WTC11 (cell line): ENCODE data around the gene SUZ12. TPM values are rescaled to one million over a fixed set of nuclear protein-coding genes. Genes with fewer than 3 reads are reported as not detected.

Source experiments
- ATAC-seq: fragments of 200-7000 bp; cut with Tn5 transposase; 2 replicates; pipeline ENCODE4 v1.10.0; 2021; ENCODE audit warnings: mild to moderate bottlenecking, moderate library complexity
- CTCF ChIA-PET: fragments of 300-600 bp; sonication (Branson Sonifier 250); formaldehyde crosslinking; loops from one replicate; lab custom pipeline; 2021; ENCODE audit warnings: antibody characterized with exemption; lab: Charles Lee
- POLR2A ChIA-PET: fragments of 350-600 bp; sonication (Branson Sonifier 250); formaldehyde crosslinking; loops from one replicate; lab custom pipeline; 2021; ENCODE audit warnings: antibody characterized with exemption; lab: Charles Lee
- DNase-seq: peaks from one replicate; pipeline ENCODE4 v3.0.0; 2021; ENCODE audit warnings: low spot score
- H3K27ac Mint-ChIP-seq: 2 replicates; pipeline ENCODE4 v1.8.0; 2021; ENCODE audit warnings: mixed read lengths
- H3K27me3 Mint-ChIP-seq: 2 replicates; pipeline ENCODE4 v1.8.0; 2021; ENCODE audit warnings: low read depth, mild to moderate bottlenecking, moderate library complexity, mixed read lengths
- H3K36me3 Mint-ChIP-seq: 2 replicates; pipeline ENCODE4 v1.8.0; 2021; ENCODE audit warnings: mixed read lengths
- H3K4me1 Mint-ChIP-seq: 2 replicates; pipeline ENCODE4 v1.8.0; 2022; ENCODE audit warnings: mixed read lengths
- H3K4me3 Mint-ChIP-seq: 2 replicates; pipeline ENCODE4 v1.8.0; 2021; ENCODE audit warnings: mild to moderate bottlenecking, moderate library complexity, mixed read lengths
- H3K9me3 Mint-ChIP-seq: 2 replicates; pipeline ENCODE4 v1.8.0; 2021; ENCODE audit warnings: mixed read lengths
- ATF1 ChIP-seq: sonication (generic); formaldehyde crosslinking; IDR thresholded peaks from 2 replicates; pipeline ENCODE4 v1.8.1; 2023; ENCODE audit warnings: mild to moderate bottlenecking, moderate library complexity, missing genetic modification reagents
- CBFB ChIP-seq: sonication (generic); formaldehyde crosslinking; IDR thresholded peaks from 2 replicates; pipeline ENCODE4 v1.8.1; 2022; ENCODE audit warnings: mild to moderate bottlenecking, low read depth, missing genetic modification reagents
- ELF4 ChIP-seq: sonication (generic); formaldehyde crosslinking; IDR thresholded peaks from 2 replicates; pipeline ENCODE4 v1.8.1; 2022; ENCODE audit warnings: low read depth, mild to moderate bottlenecking, moderate library complexity, missing genetic modification reagents
- EMX1 ChIP-seq: fragments of 250-450 bp; sonication (Bioruptor Pico); IDR thresholded peaks from 2 replicates; pipeline ENCODE4 v1.8.0; 2021; ENCODE audit warnings: mild to moderate bottlenecking
- ETV6 ChIP-seq: sonication (generic); formaldehyde crosslinking; IDR thresholded peaks from 2 replicates; pipeline ENCODE4 v1.8.1; 2022; ENCODE audit warnings: mild to moderate bottlenecking, missing genetic modification reagents
- JAZF1 ChIP-seq: fragments of 250-450 bp; sonication (Bioruptor Pico); IDR thresholded peaks from 2 replicates; pipeline ENCODE4 v1.9.0; 2021; ENCODE audit warnings: moderate library complexity, mild to moderate bottlenecking, inconsistent platforms
- JUN ChIP-seq: sonication (generic); formaldehyde crosslinking; IDR thresholded peaks from 2 replicates; pipeline ENCODE4 v1.8.0; 2023; ENCODE audit warnings: mild to moderate bottlenecking, missing genetic modification reagents
- KAT7 ChIP-seq: sonication (generic); formaldehyde crosslinking; IDR thresholded peaks from 2 replicates; pipeline ENCODE4 v1.8.1; 2023; ENCODE audit warnings: missing genetic modification reagents, mild to moderate bottlenecking, borderline replicate concordance
- MXD4 ChIP-seq: fragments of 250-450 bp; sonication (Bioruptor Pico); IDR thresholded peaks from 2 replicates; pipeline ENCODE4 v1.8.0; 2021; ENCODE audit warnings: mild to moderate bottlenecking, moderate library complexity, borderline replicate concordance
- PRRX2 ChIP-seq: fragments of 250-450 bp; sonication (Bioruptor Pico); IDR thresholded peaks from 2 replicates; pipeline ENCODE4 v1.8.0; 2021; ENCODE audit warnings: mild to moderate bottlenecking
- SOX15 ChIP-seq: fragments of 250-450 bp; sonication (Bioruptor Pico); IDR thresholded peaks from 2 replicates; pipeline ENCODE4 v1.9.0; 2021; ENCODE audit warnings: mild to moderate bottlenecking
- ZBTB21 ChIP-seq: sonication (generic); formaldehyde crosslinking; IDR thresholded peaks from 2 replicates; pipeline ENCODE4 v1.8.1; 2023; ENCODE audit warnings: mild to moderate bottlenecking, missing genetic modification reagents, borderline replicate concordance
- ZNF138 ChIP-seq: sonication (generic); formaldehyde crosslinking; conservative IDR thresholded peaks from 2 replicates; pipeline ENCODE4 v1.8.1; 2022; ENCODE audit warnings: mild to moderate bottlenecking, moderate library complexity, missing genetic modification reagents
- total RNA-seq: library from RNA; stranded (reverse); gene quantifications from 3 replicates; pipeline ENCODE4 v1.2.3, GENCODE V29; 2021
- TF ChIP-seq, protein P1 (sequence below): sonication (generic); formaldehyde crosslinking; IDR thresholded peaks from 2 replicates; pipeline ENCODE4 v1.8.1; 2023; ENCODE audit warnings: mild to moderate bottlenecking, missing genetic modification reagents, moderate library complexity
- TF ChIP-seq, protein P2 (sequence below): sonication (generic); formaldehyde crosslinking; conservative IDR thresholded peaks from 2 replicates; pipeline ENCODE4 v1.8.1; 2022; ENCODE audit warnings: mild to moderate bottlenecking, missing genetic modification reagents
- TF ChIP-seq, protein P3 (sequence below): sonication (generic); formaldehyde crosslinking; IDR thresholded peaks from 2 replicates; pipeline ENCODE4 v1.8.0; 2022; ENCODE audit warnings: mild to moderate bottlenecking, missing genetic modification reagents
- TF ChIP-seq, protein P4 (sequence below): sonication (generic); formaldehyde crosslinking; IDR thresholded peaks from 2 replicates; pipeline ENCODE4 v1.8.1; 2023; ENCODE audit warnings: mild to moderate bottlenecking, missing genetic modification reagents, borderline replicate concordance

Gene SUZ12
- total RNA-seq, 1 experiment from 2014 or later = 28.4 TPM

DNA sequence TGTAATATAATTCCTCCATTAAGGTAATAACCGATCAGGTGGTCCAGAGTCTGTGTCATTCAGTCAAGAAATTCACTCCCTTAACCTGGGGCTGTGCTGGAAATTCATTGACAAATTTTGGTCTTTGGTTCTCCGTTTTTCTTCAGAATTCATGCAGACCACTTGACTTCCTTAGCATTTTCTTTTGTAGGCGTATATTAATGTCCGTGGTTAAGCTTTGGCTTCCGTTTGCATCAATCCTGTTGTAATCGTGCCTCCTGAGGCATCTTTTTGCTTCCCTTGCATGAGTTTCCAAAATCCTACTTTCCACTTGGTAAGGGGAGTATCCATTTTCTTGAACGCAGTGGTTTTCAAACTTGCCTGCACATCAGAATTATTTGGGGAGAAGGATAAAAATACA, 79.4 kb downstream of the SUZ12 start:
- H3K27ac Mint-ChIP-seq = no peak overlapping the region; the same call in 1 of the 2 replicates
- peaks cover 11% of the 10 kb centered on the region for H3K4me1 Mint-ChIP-seq
- CTCF ChIA-PET = interaction anchor here (1.7 kb wide), 1 partner anchor 9 kb away, joined by 13 read pairs; the partner anchor contains the start of gene LRRC37B
- ATAC-seq = no peak
- peaks cover 13% of the 10 kb centered on the region for H3K36me3 Mint-ChIP-seq
- POLR2A ChIA-PET = no interaction called here
- H3K27me3 Mint-ChIP-seq = no peaks in the 10 kb centered on the region
- TF ChIP-seq SOX15 (CRISPR knock-in tag) (no peak), ETV6 (CRISPR knock-in tag) (no peak), ZNF138 (no peak)
- TF ChIP-seq, all 79 proteins: peak for 0
- no peak for DNase-seq
- Mint-ChIP-seq H3K9me3 (no peaks in the 10 kb centered on the region), H3K4me3 (no peak overlapping the region)

DNA sequence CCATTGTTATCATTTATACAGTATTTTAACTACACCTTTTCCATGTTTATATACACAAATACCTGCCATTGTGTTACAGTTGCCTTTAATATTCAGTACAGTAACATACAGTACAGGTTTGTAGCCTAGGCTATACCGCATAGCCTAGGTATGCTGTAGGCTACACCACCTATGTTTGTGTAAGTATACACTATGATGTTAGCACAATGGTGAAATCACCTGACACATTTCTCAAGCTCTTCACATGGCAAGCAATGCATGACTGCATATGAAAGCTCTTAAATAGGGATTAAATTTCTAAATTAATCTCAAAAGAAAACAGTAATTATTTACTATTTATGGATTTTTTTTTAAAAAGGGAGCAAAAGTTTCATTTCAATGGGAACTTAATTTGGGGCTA, 82.4 kb downstream of the SUZ12 start:
- Mint-ChIP-seq H3K4me1 (peaks cover 7% of the 10 kb centered on the region), H3K9me3 (no peaks in the 10 kb centered on the region), H3K36me3 (peaks cover 27% of the 10 kb centered on the region), H3K4me3 (no peak overlapping the region), H3K27ac (no peak overlapping the region), H3K27me3 (no peaks in the 10 kb centered on the region)
- ChIA-PET POLR2A (no interaction called here), CTCF (interaction anchor here (1.2 to 1.8 kb wide), 2 partner anchors 12 to 119 kb away, joined by 4 to 11 read pairs; partner anchors contain the start of gene LRRC37B)
- no peak for ATAC-seq
- DNase-seq = no peak
- no peak for TF ChIP-seq JAZF1 (CRISPR knock-in tag)
- no peak for TF ChIP-seq PRRX2
- TF ChIP-seq EMX1 (CRISPR knock-in tag) = no peak
- no peak for TF ChIP-seq ELF4 (CRISPR knock-in tag)
- TF ChIP-seq ZBTB21 (CRISPR knock-in tag) = no peak
- TF ChIP-seq CBFB (CRISPR knock-in tag) = no peak
- TF ChIP-seq KAT7 (CRISPR knock-in tag) = no peak
- TF ChIP-seq ATF1 (CRISPR knock-in tag) = no peak
- TF ChIP-seq, protein P1, sequence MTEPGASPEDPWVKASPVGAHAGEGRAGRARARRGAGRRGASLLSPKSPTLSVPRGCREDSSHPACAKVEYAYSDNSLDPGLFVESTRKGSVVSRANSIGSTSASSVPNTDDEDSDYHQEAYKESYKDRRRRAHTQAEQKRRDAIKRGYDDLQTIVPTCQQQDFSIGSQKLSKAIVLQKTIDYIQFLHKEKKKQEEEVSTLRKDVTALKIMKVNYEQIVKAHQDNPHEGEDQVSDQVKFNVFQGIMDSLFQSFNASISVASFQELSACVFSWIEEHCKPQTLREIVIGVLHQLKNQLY (CRISPR knock-in tag) = no peak

DNA sequence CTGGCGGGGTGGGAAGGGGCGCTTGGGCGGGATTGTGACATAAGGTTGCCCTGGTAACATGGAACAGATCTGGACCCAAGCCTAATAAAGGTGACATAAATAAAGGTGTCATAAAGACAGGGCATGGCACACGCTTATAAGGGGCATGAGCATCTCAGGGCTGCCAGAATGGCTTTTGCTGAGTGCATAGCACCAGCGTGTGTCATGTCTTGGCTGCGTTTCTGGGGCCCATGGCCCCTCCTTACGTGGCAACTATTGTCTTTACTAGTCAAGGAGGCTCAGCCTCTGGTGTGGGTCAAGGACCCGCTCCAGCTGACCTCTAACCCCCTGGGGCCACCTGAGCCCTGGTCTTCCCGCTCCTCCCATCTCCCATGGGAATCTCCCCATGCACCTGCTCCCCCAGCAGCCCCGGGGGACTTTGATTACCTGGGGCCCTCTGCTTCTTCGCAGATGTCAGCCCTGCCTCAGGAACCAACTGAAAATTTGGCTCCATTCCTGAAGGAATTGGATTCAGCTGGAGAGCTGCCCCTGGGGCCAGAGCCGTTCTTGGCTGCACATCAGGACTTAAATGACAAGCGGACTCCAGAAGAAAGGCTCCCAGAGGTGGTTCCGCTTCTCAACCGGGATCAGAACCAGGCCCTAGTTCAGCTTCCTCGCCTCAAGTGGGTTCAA, 84.3 kb downstream of the SUZ12 start:
- TF ChIP-seq, protein P2, sequence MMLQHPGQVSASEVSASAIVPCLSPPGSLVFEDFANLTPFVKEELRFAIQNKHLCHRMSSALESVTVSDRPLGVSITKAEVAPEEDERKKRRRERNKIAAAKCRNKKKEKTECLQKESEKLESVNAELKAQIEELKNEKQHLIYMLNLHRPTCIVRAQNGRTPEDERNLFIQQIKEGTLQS (CRISPR knock-in tag) = no peak
- TF ChIP-seq SOX15 (CRISPR knock-in tag) (no peak), KAT7 (CRISPR knock-in tag) (no peak), JUN (CRISPR knock-in tag) (no peak), MXD4 (no peak)
- TF ChIP-seq, protein P3, sequence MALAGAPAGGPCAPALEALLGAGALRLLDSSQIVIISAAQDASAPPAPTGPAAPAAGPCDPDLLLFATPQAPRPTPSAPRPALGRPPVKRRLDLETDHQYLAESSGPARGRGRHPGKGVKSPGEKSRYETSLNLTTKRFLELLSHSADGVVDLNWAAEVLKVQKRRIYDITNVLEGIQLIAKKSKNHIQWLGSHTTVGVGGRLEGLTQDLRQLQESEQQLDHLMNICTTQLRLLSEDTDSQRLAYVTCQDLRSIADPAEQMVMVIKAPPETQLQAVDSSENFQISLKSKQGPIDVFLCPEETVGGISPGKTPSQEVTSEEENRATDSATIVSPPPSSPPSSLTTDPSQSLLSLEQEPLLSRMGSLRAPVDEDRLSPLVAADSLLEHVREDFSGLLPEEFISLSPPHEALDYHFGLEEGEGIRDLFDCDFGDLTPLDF (CRISPR knock-in tag) = no peak
- TF ChIP-seq, protein P4, sequence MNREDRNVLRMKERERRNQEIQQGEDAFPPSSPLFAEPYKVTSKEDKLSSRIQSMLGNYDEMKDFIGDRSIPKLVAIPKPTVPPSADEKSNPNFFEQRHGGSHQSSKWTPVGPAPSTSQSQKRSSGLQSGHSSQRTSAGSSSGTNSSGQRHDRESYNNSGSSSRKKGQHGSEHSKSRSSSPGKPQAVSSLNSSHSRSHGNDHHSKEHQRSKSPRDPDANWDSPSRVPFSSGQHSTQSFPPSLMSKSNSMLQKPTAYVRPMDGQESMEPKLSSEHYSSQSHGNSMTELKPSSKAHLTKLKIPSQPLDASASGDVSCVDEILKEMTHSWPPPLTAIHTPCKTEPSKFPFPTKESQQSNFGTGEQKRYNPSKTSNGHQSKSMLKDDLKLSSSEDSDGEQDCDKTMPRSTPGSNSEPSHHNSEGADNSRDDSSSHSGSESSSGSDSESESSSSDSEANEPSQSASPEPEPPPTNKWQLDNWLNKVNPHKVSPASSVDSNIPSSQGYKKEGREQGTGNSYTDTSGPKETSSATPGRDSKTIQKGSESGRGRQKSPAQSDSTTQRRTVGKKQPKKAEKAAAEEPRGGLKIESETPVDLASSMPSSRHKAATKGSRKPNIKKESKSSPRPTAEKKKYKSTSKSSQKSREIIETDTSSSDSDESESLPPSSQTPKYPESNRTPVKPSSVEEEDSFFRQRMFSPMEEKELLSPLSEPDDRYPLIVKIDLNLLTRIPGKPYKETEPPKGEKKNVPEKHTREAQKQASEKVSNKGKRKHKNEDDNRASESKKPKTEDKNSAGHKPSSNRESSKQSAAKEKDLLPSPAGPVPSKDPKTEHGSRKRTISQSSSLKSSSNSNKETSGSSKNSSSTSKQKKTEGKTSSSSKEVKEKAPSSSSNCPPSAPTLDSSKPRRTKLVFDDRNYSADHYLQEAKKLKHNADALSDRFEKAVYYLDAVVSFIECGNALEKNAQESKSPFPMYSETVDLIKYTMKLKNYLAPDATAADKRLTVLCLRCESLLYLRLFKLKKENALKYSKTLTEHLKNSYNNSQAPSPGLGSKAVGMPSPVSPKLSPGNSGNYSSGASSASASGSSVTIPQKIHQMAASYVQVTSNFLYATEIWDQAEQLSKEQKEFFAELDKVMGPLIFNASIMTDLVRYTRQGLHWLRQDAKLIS (CRISPR knock-in tag) = no peak
- Mint-ChIP-seq H3K27me3 (no peaks in the 10 kb centered on the region), H3K9me3 (no peaks in the 10 kb centered on the region), H3K4me1 (peaks cover 6% of the 10 kb centered on the region), H3K4me3 (no peak overlapping the region), H3K27ac (no peak overlapping the region), H3K36me3 (peaks cover 27% of the 10 kb centered on the region)
- ATAC-seq (no peak), DNase-seq (no peak)
- POLR2A ChIA-PET = no interaction called here
- CTCF ChIA-PET = no interaction called here
